Neural progenitor cell (in vitro differentiated cells): Measurements from ENCODE around the gene ATXN3L.

Experiments used
- CTCF ChIP-seq: fragments of 200-600 bp; sonication (generic); IDR thresholded peaks from 2 replicates; pipeline ENCODE4 v1.5.1; 2017; ENCODE audit warnings: antibody characterized with exemption, mild to moderate bottlenecking
- EZH2 ChIP-seq: fragments of 200-600 bp; sonication (generic); IDR thresholded peaks from 2 replicates; pipeline ENCODE4 v1.6.1; 2017; ENCODE audit warnings: antibody characterized with exemption, mild to moderate bottlenecking, moderate library complexity
- EZH2phosphoT487 ChIP-seq: fragments of 200-600 bp; sonication (generic); IDR thresholded peaks from 2 replicates; pipeline ENCODE4 v1.6.1; 2017; ENCODE audit warnings: antibody characterized with exemption

- no peak for TF ChIP-seq CTCF
- no peak for TF ChIP-seq EZH2
- no peak for TF ChIP-seq EZH2phosphoT487
Measured at GRCh38 chrX:13293700-13294099, 26.2 kb downstream of the ATXN3L start.
